ENCODE measurements around the gene TXNDC2.

TXNDC2 gene

DNA sequence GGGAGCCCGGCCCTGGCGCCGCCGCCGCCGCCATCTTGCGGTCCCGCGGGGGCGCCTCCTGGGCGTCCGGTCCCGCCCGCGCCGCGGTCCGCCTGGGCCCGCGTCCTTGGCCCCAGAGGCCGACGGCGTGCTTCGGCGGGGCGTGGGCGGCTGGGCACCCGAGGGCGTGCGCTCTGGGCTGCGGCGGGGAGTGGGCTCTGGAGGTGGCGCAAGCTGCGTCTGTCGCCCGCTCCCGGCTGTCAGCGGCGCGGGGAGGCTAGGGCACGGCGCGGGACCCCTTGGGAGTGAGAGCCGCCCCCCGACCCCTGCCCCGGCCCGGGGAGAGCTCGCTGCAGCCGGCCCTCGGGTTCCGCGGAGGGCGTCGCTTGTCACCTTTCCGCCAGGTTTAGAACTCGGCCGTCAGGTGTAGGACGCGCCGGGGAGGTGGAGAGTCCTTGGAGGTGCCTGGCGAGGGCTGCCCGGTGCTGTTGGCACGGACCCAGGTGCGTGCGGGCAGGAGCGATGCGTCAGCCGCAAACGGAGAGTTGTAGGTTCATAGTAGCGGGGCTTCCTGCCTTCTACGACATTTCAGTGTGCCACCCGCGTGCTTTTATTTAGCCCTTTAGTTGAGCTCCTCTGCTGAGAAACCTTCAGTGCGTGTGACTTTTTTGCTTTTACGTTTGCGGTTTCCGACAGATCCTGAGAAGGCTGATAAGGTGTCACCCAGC lies 29.0 kb downstream of the TXNDC2 start:
- peak; percentile 74 for DNase-seq

DNA sequence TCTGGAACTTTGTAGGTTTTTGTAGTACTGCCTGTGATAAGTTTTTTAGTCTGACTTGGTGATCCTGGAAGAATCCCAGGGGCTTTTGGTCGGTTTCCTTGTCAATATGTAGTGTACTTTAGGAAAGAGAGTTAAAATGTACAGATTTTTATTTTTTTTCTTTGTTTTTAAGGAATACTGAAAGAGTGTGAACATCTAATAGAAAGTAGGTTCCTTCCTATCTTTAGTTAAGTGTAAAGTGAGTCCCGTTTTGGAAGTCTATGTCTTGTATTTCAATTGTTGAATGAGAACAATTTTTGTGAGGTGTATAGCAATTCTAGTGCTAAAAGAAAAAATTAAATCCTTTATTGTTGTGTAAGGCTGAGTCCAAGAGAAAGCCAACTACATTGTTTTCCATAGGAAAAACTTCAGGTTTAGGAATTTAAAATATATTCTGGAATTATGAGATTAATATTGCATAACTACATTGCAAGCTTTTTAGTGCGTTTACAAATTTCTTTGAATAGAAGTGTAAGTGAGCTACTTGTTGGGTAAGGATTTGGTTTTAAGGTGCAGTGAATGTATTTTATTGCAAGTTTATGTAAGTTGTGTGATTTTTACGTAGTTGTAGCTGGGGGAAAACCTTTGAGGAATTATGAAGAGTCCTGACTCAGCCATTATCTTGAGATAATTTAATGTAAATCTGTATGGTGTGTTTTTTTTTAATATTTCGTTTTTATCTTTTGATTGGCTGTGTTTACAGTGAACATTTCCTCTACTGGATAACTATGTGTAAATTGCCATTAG lies 29.7 kb downstream of the TXNDC2 start:
- no peak for DNase-seq

DNA sequence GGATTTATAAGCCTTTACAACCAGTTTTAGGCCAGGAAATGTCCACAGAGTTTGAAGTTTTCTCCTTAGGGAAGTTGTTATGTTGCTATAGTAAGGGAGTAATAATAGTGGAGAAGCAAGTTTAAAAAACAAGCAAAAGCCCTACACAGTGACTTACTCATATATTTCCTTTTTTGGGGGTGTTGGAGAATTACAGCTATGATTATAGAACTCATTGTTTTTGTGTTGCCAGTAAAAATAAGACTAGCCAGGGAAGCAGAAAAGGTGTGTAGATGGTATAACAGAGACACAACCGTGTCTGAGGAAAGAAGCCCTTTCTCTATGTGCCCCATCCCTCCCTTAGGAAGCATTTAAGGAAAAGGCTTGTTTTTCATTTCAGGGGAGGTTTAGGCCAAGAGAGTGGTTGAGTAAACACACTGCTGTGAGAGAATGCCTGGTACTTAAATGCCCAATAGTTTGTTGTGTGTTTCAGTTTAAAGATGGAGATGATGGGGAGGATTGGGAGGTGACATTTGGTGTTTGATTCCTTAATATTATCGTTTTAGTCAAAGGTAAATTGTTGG lies 30.4 kb downstream of the TXNDC2 start:
- no peak for DNase-seq

GRCh38 chr18:9916808-9917207 lies 31.0 kb downstream of the TXNDC2 start:
- DNase-seq = no peak

GRCh38 chr18:9918016-9918680 lies 32.4 kb downstream of the TXNDC2 start:
- DNase-seq = no peak

DNA sequence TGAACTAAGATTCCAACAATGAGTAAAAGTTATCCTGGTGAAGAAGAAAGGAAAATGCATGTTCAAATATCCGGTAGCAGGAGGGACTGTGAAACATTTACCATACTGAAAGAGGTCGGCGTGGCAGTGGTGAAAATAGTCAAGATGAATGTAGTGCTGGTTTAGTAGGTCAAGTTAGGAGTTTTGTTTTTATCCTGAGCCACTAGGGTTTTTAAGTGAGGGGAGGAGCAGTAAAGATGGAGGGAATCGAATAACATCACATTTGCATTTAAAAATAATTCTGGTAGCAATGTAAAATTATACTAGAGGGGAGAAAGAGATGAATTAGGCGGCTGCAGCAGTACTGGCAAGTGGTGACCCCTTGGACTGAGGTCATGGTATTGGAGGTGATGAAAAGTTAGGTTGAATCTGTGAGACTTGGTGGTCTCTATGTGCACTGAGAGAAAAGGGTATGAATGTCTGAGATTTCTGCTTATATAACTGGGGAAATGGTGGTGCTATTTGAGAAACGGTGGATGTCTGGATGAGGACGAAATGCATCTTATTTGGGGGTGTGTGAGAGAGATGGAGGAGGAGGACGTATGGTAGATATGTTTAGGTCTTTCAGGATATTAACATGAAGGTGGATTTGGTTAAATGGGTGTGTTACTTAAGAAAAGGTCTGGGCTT lies 33.9 kb downstream of the TXNDC2 start:
- DNase-seq = no peak

DNA sequence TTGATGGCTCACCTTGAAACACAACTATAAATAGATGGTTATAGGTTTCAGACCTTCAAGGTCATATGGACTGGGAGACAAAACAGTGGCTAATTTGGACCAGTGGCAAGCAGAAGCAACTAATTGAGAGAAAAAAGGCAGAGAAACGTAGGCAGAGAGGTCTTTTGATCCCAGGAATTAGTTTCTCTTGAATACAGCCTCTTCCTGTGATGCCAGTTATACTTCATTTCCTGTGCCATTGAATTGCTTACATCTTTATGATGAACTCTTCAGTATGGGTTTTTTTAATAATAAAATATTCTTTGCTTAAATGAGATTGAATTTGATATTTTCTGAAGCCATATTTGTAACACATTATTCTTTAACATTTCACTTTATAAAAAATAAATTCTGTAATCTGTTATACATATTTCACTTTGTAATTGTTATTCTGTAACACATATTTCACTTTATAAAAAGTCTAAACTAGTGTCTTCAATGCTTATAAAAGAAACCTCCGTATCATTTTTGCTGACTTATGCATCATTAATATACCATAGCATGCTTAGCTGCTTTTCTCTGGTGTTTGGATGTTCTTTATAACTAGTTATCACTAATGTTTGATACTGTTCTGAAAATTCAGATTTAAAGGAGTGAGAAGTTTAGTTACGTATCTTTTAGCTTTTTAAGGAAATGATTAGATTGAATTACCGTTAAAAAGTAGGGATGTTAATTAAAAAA lies 37.0 kb downstream of the TXNDC2 start:
- no peak for DNase-seq

DNA sequence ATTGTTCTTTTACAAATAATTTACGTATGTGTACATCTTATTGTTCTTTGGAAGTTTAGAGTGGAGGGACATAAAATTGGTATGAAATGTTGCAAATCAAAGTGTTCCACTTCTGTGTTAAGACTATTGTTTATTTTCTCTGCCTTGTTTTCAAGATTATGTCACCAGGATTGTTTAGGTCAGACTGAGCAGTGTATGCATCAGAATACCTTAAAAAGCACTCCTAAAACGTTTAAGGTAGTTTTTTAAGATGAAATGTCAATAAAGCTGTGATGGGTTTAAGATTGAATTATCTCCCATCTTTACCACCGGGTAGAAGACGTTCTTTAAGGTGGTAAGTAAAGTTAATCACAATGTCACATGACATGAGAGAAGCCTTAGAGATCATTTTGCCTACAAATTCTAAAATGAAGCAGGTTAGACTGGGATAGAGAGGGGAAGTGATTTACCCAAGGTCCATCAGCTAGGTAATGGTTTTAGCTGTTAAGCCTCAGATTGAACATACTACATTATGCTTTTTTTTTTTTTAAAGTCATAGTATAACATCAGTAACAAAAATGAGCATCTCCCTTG lies 38.7 kb downstream of the TXNDC2 start:
- DNase-seq = no peak

DNA sequence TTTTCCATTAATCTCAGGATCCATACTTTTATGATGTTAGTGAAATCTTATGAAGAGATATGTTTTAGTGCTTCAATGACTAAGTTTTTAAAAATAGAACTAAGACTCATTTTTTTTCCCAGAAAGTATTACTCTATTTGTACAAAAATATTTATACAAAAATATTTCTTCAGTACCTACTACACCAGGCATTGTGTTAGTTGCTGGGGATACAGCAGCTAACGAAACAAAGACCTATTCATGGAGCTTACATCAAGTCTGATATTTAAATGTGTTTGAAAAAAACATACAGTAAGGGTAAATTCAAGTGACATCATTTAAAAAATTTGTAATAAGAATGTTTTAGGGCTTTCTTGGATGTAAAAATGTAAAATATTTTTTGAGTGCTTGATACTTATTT lies 39.6 kb downstream of the TXNDC2 start:
- no peak for DNase-seq

DNA sequence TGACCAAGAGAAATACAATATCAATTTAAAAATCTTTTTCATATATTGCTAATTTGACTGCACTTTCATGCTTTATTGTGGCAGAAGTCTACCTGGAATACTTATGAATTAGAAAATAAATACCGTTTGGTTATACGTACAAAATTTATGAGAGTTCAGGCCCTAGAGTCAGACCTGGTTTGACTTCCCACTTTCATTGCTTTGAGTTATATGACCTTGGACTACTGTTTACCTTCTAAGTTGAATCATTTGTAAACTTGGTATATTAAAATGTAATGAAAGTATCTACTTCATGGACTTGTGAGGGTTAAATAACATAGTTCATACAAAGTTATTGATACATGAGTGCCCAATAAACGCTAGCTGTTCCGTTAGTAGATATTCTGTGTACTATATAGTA lies 40.0 kb downstream of the TXNDC2 start:
- DNase-seq = no peak

DNA sequence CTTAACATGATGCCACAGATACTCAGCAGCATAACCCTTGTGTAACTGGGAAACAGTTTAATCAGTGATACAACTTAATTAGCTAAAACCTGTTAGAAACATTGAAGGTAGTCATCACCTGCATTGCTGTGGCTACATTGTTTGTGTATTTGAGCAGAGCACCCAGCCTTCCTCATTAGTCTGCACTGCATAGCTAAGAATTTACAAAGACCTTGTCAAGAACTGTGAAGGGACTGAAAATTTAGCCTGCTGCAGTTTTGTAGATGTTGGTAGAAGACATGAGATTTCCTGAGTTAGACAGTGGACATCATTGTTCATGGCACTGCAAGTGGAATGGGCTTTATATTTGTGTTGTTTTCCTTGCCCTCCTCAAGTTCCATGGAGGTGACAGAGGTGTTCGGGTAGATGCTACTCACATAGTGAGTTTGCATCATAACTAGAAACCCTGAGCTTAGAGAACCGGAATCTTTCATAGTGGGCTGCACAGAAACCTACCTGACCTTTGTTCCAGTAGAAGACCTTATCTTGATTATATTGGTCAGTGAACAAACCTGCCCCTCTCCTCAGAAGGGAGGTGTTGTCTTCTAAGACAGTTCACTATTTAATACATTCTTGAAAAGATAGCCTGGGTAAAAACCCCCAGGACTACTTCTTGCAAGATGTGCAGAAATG lies 40.6 kb downstream of the TXNDC2 start:
- DNase-seq = no peak

DNA sequence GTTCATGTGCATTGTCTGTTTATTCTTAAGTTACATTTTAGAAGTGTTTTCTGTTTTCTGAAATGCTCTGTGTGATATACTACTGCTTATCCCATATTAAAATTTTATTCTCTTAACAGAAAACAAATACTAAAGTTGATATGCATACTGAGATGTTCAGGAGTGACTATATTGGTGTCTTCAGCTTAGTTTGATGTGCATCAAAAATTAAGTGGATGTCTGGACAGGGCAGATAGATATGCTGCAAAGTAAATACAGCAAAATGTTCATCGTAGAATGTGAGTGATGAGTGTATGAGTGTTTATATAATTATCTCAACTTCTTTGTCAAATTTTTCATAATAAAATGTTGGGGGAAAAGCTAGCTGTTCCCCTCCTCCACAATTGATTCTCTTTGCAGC lies 41.2 kb downstream of the TXNDC2 start:
- DNase-seq = no peak

- DNase-seq = no peak
Measured at GRCh38 chr18:9927392-9928063, 41.8 kb downstream of the TXNDC2 start.

GRCh38 chr18:9928646-9929259 lies 43.0 kb downstream of the TXNDC2 start:
- no peak for DNase-seq

- no peak for DNase-seq
Measured at GRCh38 chr18:9930299-9930884, 44.6 kb downstream of the TXNDC2 start.

GRCh38 chr18:9931146-9931545 lies 45.4 kb downstream of the TXNDC2 start:
- no peak for DNase-seq

GRCh38 chr18:9931678-9932077 lies 45.9 kb downstream of the TXNDC2 start:
- no peak for DNase-seq

- no peak for DNase-seq
Measured at GRCh38 chr18:9933865-9934264, 48.1 kb downstream of the TXNDC2 start.

DNA sequence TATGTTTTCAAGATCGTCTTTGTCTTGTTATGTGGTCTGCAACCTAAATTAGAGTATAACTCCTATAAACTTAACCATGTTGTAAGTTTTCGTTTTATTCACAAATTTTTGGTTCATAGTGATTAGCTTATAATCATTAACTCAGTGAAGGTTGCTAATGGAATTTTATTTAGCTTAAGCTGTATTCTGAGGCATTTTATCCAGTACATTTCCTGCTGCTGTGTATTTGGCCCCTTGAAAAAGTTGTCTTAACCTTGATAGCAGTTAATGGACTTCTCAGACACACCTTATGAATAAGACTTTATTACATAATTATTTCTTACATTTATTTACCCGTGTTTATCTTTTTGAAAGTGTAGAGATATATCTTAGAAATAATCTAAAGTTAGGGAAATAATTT lies 48.5 kb downstream of the TXNDC2 start:
- no peak for DNase-seq
